Body of pancreas (tissue), 4 donors: ENCODE results near the gene PCDHAC2. TPM values are rescaled to one million over a fixed set of nuclear protein-coding genes. Genes with fewer than 3 reads are reported as not detected.

Source experiments
- ATAC-seq: fragments of 150-250 bp; one replicate; pipeline ENCODE4 v1.9.1; 2016
- DNase-seq, 4 donors: peaks; one replicate each; pipeline ENCODE4 v3.0.0-alpha.2; 2019
- H3K27ac ChIP-seq, 4 donors: fragments of 200-600 bp; sonication (generic); 1 replicate in 3 of 4; 2 replicates in 1 of 4; pipeline versions ENCODE4 v1.5.1 to v1.6.1; 2016 to 2019; ENCODE audit warnings: mild to moderate bottlenecking in 1 of 4, mixed read lengths in 1 of 4, moderate library complexity in 1 of 4
- H3K27me3 ChIP-seq, 2 donors: fragments of 200-600 bp; sonication (generic); one replicate each; pipeline ENCODE4 v1.6.0; 2016; ENCODE audit warnings: mild to moderate bottlenecking in 1 of 2
- H3K36me3 ChIP-seq, 2 donors: fragments of 200-600 bp; sonication (generic); replicated peaks in 1 of 2; 2 replicates each; pipeline ENCODE4 v1.5.1; 2016; ENCODE audit warnings: low read depth in 2 of 2; ENCODE audit not compliant: insufficient read depth in 1 of 2
- H3K4me1 ChIP-seq: fragments of 200-600 bp; sonication (generic); one replicate; pipeline ENCODE4 v1.6.0; 2016
- H3K4me3 ChIP-seq, 2 donors: fragments of 200-600 bp; sonication (generic); 1 replicate in 1 of 2; 2 replicates in 1 of 2; pipeline ENCODE4 v1.5.1; 2016 to 2019
- H3K9me3 ChIP-seq, 3 donors: fragments of 200-600 bp; sonication (generic); 1 replicate in 2 of 3; 2 replicates in 1 of 3; pipeline ENCODE4 v1.5.1; 2016
- CTCF ChIP-seq, 7 experiments: fragments of 450-650 bp in 4 of 7; fragments of 200-600 bp in 3 of 7; sonication (generic) in 3 of 7; IDR thresholded peaks; one replicate each; pipeline ENCODE4 v1.5.1; 2016 to 2019; ENCODE audit warnings: antibody characterized with exemption in 7 of 7
- POLR2A ChIP-seq, 3 donors: fragments of 450-650 bp; IDR thresholded peaks; one replicate each; pipeline ENCODE4 v1.6.1; 2016; ENCODE audit warnings: antibody characterized with exemption in 3 of 3, mild to moderate bottlenecking in 2 of 3
- intact Hi-C: fragments of 100-400 bp; cut with DNase I; formaldehyde crosslinking; loops from one replicate; pipeline ENCODE4 v1.15.1; 2023
- small RNA-seq: library from RNA; depleted of rRNA; stranded (forward); fragments of <200 nt; gene quantifications from one replicate; pipeline ENCODE3, GENCODE V24; 2016
- total RNA-seq, 2 donors: library from RNA; depleted of rRNA; stranded (reverse); fragments of >200 nt; gene quantifications; one replicate each; pipeline ENCODE4 v1.1.0, GENCODE V29; 2016

Gene PCDHAC2
- total RNA-seq, 2 donors from 2014 or later, result 1.6 to 2.3 TPM

GRCh38 chr5:141017943-141018342, 51.7 kb downstream of the PCDHAC2 start:
- H3K4me3 ChIP-seq, result no peak overlapping the region
- TF ChIP-seq CTCF (IDR thresholded peaks at IDR 0.05) (no peak), POLR2A (IDR thresholded peaks at IDR 0.05) (no peak)

More at GRCh38 chr5:141017943-141018342, 51.7 kb downstream of the PCDHAC2 start:
- H3K4me1 ChIP-seq, result no peaks in the 10 kb centered on the region
- H3K9me3 ChIP-seq, result no peaks in the 10 kb centered on the region
- no peaks in the 10 kb centered on the region for H3K27me3 ChIP-seq
- H3K36me3 ChIP-seq, result no peaks in the 10 kb centered on the region
- intact Hi-C loops, result no loop called here
- ATAC-seq, result no peak
- no peak for DNase-seq
- no peak overlapping the region for H3K27ac ChIP-seq

Small RNA genes within 50 kb of the gene (small RNA-seq; reads per million reads assigned to genes)
- gene AC010223.1, result not detected

Other genes starting within 250 kb of the PCDHAC2 start
- gene PCDHA1, start 180.3 kb upstream of the PCDHAC2 start, total RNA-seq, result not detected
- gene PCDHA2, start 171.6 kb upstream of the PCDHAC2 start, total RNA-seq, result 1 to 10 TPM in 1 of 2 donors, under 1 TPM in 1; 0.26 to 1.3 TPM
- 1 to 10 TPM in 1 of 2 donors, under 1 TPM in 1; 0.99 to 1.0 TPM for gene PCDHA3, start 165.4 kb upstream of the PCDHAC2 start, total RNA-seq
- 1 to 10 TPM; 2.0 to 3.1 TPM for gene PCDHA4, start 159.4 kb upstream of the PCDHAC2 start, total RNA-seq
- gene PCDHA5, start 144.9 kb upstream of the PCDHAC2 start, total RNA-seq, result 1 to 10 TPM; 2.3 to 4.0 TPM
- gene PCDHA6, start 138.5 kb upstream of the PCDHAC2 start, total RNA-seq, result 1 to 10 TPM; 3.4 to 5.9 TPM
- 1 to 10 TPM; 1.3 to 3.3 TPM for gene PCDHA7, start 132.2 kb upstream of the PCDHAC2 start, total RNA-seq
- 1 to 10 TPM; 2.1 to 4.6 TPM for gene PCDHA8, start 125.3 kb upstream of the PCDHAC2 start, total RNA-seq
- gene PCDHA9, start 118.1 kb upstream of the PCDHAC2 start, total RNA-seq, result 1 to 10 TPM; 1.3 to 3.3 TPM
- 1 to 10 TPM; 3.1 to 6.6 TPM for gene PCDHA10, start 110.6 kb upstream of the PCDHAC2 start, total RNA-seq
- gene PCDHA11, start 97.5 kb upstream of the PCDHAC2 start, total RNA-seq, result 1 to 10 TPM; 3.6 to 4.9 TPM
- gene PCDHA12, start 91.2 kb upstream of the PCDHAC2 start, total RNA-seq, result 1 to 10 TPM; 3.6 to 3.9 TPM
- 1 to 10 TPM; 2.3 to 7.6 TPM for gene PCDHA13, start 84.4 kb upstream of the PCDHAC2 start, total RNA-seq
- gene PCDHAC1, start 40.2 kb upstream of the PCDHAC2 start, total RNA-seq, result 1 to 10 TPM; 1.8 to 4.0 TPM
- gene PCDHB1, start 84.9 kb downstream of the PCDHAC2 start, total RNA-seq, result under 1 TPM; 0.26 to 0.66 TPM
- gene PCDHB2, start 128.1 kb downstream of the PCDHAC2 start, total RNA-seq, result 1 to 10 TPM; 1.8 to 2.0 TPM
- 1 to 10 TPM; 1.3 to 1.8 TPM for gene PCDHB3, start 134.0 kb downstream of the PCDHAC2 start, total RNA-seq
- gene PCDHB4, start 155.3 kb downstream of the PCDHAC2 start, total RNA-seq, result 1 to 10 TPM; 1.6 to 3.3 TPM
- 10 to 100 TPM in 1 of 2 donors, 1 to 10 TPM in 1; 4.3 to 10.6 TPM for gene PCDHB5, start 168.7 kb downstream of the PCDHAC2 start, total RNA-seq
- 1 to 10 TPM in 1 of 2 donors, under 1 TPM in 1; 0.33 to 1.0 TPM for gene PCDHB6, start 183.6 kb downstream of the PCDHAC2 start, total RNA-seq
- under 1 TPM in 1 of 2 donors, not detected in 1; 0.52 TPM for gene PCDHB7, start 206.2 kb downstream of the PCDHAC2 start, total RNA-seq
- under 1 TPM; 0.33 to 0.52 TPM for gene PCDHB8, start 211.3 kb downstream of the PCDHAC2 start, total RNA-seq
- 1 to 10 TPM; 2.1 to 4.6 TPM for gene PCDHB16, start 215.9 kb downstream of the PCDHAC2 start, total RNA-seq
- gene PCDHB9, start 220.7 kb downstream of the PCDHAC2 start, total RNA-seq, result 10 to 100 TPM in 1 of 2 donors, under 1 TPM in 1; 0.78 to 19.8 TPM
- 1 to 10 TPM; 1.3 to 2.3 TPM for gene PCDHB10, start 225.9 kb downstream of the PCDHAC2 start, total RNA-seq
- 1 to 10 TPM; 4.4 to 4.9 TPM for gene PCDHB11, start 233.2 kb downstream of the PCDHAC2 start, total RNA-seq
- 1 to 10 TPM; 2.0 to 3.4 TPM for gene PCDHB12, start 242.2 kb downstream of the PCDHAC2 start, total RNA-seq
- 1 to 10 TPM; 6.5 to 7.6 TPM for gene PCDHB13, start 247.4 kb downstream of the PCDHAC2 start, total RNA-seq